BJ (cell line): ENCODE results near the gene PRKAR2B. TPM values are rescaled to one million over a fixed set of nuclear protein-coding genes. Genes with fewer than 3 reads are reported as not detected.

Experiments used
- CTCF ChIA-PET: fragments of 350-600 bp; formaldehyde crosslinking; extraction: SDS; loops from one replicate; lab custom pipeline; 2021; ENCODE audit warnings: antibody characterized with exemption, inconsistent platforms; lab: Yijun Ruan, JAX
- POLR2A ChIA-PET: fragments of 300-600 bp; sonication (Branson Sonifier 250); formaldehyde crosslinking; extraction: SDS; loops from one replicate; lab custom pipeline; 2021; ENCODE audit warnings: antibody characterized with exemption; lab: Charles Lee
- DNase-seq: peaks from one replicate; pipeline ENCODE4 v3.0.0-alpha.2; 2011; ENCODE audit warnings: low read depth
- H3K27me3 ChIP-seq: 2 replicates; pipeline ENCODE4 v1.6.0; 2011; ENCODE audit warnings: low read length; ENCODE audit not compliant: control insufficient read depth, insufficient read depth
- H3K36me3 ChIP-seq: 2 replicates; pipeline ENCODE4 v1.5.1; 2011; ENCODE audit warnings: low read length; ENCODE audit not compliant: control insufficient read depth, insufficient read depth
- H3K4me3 ChIP-seq: 2 replicates; pipeline ENCODE4 v1.5.1; 2011; ENCODE audit warnings: low read depth, mild to moderate bottlenecking, control low read depth, low read length
- CTCF ChIP-seq: IDR thresholded peaks from 2 replicates; pipeline ENCODE4 v1.5.1; 2011; ENCODE audit warnings: low read depth, mild to moderate bottlenecking, control low read depth, inconsistent platforms, low read length, moderate library complexity; ENCODE audit not compliant: insufficient read depth
- polyA plus RNA-seq: library from polyadenylated mRNA; depleted of rRNA; stranded (reverse); fragments of >200 nt; gene quantifications from 2 replicates; pipeline ENCODE4 v1.2.3, GENCODE V29; 2011

The PRKAR2B gene
- polyA plus RNA-seq, 1 experiment: 2.6 TPM

GRCh38 chr7:107079212-107079940, 34.9 kb downstream of the PRKAR2B start:
- no peak overlapping the region for H3K4me3 ChIP-seq
- ChIA-PET CTCF (no interaction called here), POLR2A (no interaction called here)
- no peaks in the 10 kb centered on the region for H3K36me3 ChIP-seq
- DNase-seq: no peak
- H3K27me3 ChIP-seq: no peaks in the 10 kb centered on the region
- no peak for TF ChIP-seq CTCF

- no peak for TF ChIP-seq CTCF
- POLR2A ChIA-PET: no interaction called here
- no peaks in the 10 kb centered on the region for H3K36me3 ChIP-seq
- no peaks in the 10 kb centered on the region for H3K27me3 ChIP-seq
- CTCF ChIA-PET: interaction anchor here (0.9 kb wide), 1 partner anchor 31 kb away, joined by 4 read pairs; no protein-coding TSS in a partner anchor
- H3K4me3 ChIP-seq: no peak overlapping the region
- DNase-seq: no peak
Observed at GRCh38 chr7:107080099-107080505, 35.6 kb downstream of the PRKAR2B start.

- Histone ChIP-seq H3K4me3 (no peak overlapping the region), H3K27me3 (no peaks in the 10 kb centered on the region), H3K36me3 (no peaks in the 10 kb centered on the region)
- no peak for DNase-seq
- CTCF ChIA-PET: interaction anchor here (0.9 kb wide), 1 partner anchor 31 kb away, joined by 4 read pairs; no protein-coding TSS in a partner anchor
- TF ChIP-seq CTCF: no peak
- POLR2A ChIA-PET: no interaction called here
Observed at GRCh38 chr7:107080533-107080932, 36.0 kb downstream of the PRKAR2B start.

- ChIA-PET CTCF (no interaction called here), POLR2A (no interaction called here)
Observed at GRCh38 chr7:107085180-107085579, 40.7 kb downstream of the PRKAR2B start.

GRCh38 chr7:107089627-107090026, 45.1 kb downstream of the PRKAR2B start:
- no peak for TF ChIP-seq CTCF
- CTCF ChIA-PET: no interaction called here
- Histone ChIP-seq H3K4me3 (no peak overlapping the region), H3K27me3 (no peaks in the 10 kb centered on the region), H3K36me3 (no peaks in the 10 kb centered on the region)
- POLR2A ChIA-PET: no interaction called here
- no peak for DNase-seq

More at GRCh38 chr7:107085180-107085579, 40.7 kb downstream of the PRKAR2B start:
- no peaks in the 10 kb centered on the region for H3K27me3 ChIP-seq
- H3K36me3 ChIP-seq: no peaks in the 10 kb centered on the region
- TF ChIP-seq CTCF: no peak
- no peak for DNase-seq
- no peak overlapping the region for H3K4me3 ChIP-seq
